ENCODE measurements around the gene TCF7L1.

The TCF7L1 gene

DNA sequence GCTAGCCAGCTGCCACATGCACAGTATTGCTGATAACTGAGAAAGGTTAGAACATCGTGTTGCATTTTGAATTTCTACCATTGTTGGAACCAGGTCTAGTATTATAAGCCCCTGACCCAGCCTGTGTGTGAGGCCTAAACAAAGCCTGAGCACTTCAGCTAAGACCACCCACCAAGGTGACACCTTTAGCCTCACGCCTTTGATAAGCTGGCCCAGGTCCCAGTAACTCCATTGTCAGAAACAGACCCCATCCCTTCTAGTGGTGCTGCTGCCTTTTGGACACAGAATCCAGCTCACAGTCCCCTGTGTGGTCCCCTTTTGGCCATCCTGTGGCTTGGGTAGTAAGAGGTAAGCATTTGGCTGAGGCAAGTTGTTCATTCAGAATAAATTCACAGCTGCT is 223.0 kb downstream of the TCF7L1 start:
- DNase-seq (ENCODE audit: low read depth) = no peak

DNA sequence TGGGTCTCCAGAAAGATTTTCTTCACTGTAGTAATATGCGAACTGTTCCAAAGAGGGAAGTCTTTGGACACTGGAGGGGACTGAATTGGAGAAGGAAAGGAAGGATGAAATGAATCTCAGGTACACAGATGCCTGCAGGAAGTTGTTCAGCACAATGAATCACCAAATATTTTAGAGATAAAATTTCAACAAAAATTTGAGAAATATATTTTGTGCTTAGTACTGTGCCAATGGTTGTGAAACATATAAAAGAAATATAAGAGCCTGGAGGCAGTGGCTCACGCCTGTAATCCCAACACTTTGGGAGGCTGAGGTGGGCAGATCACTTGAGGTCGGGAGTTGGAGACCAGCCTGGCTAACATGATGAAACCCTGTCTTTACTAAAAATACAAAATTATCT is 224.5 kb downstream of the TCF7L1 start:
- no peak for DNase-seq (ENCODE audit: low read depth)
